Natural killer cell (primary cell): ENCODE data around the gene EEFSEC. TPM values are rescaled to one million over a fixed set of nuclear protein-coding genes. Genes with fewer than 3 reads are reported as not detected.

Experiments
- ATAC-seq, 3 donors: fragments of 150-1000 bp in 2 of 3; fragments of 200-7000 bp in 1 of 3; cut with Tn5 transposase; 1 replicate in 1 of 3; 2 replicates in 2 of 3; pipeline ENCODE4 v1.10.0; 2021; ENCODE audit warnings: mild to moderate bottlenecking in 2 of 3, moderate library complexity in 2 of 3
- DNase-seq, 2 donors: peaks; one replicate each; pipeline versions ENCODE4 v3.0.0 to v3.0.0-alpha.2; 2013 to 2021; ENCODE audit warnings: mixed read lengths in 1 of 2
- H3K27ac ChIP-seq: one replicate; pipeline ENCODE4 v1.5.1; 2013; ENCODE audit warnings: mild to moderate bottlenecking, low read length
- H3K27me3 ChIP-seq: one replicate; pipeline ENCODE4 v1.6.1; 2013; ENCODE audit warnings: low read length; ENCODE audit not compliant: control insufficient read depth, insufficient read depth
- H3K36me3 ChIP-seq: one replicate; pipeline ENCODE4 v1.6.1; 2013; ENCODE audit warnings: low read length; ENCODE audit not compliant: control insufficient read depth, insufficient read depth
- H3K4me1 ChIP-seq: one replicate; pipeline ENCODE4 v1.6.1; 2013; ENCODE audit warnings: low read length; ENCODE audit not compliant: control insufficient read depth, insufficient read depth
- H3K4me3 ChIP-seq: one replicate; pipeline ENCODE4 v1.5.1; 2013; ENCODE audit warnings: low read length
- H3K9me3 ChIP-seq: one replicate; pipeline ENCODE4 v1.6.1; 2013; ENCODE audit warnings: low read length; ENCODE audit not compliant: control insufficient read depth, insufficient read depth
- H3K27ac Mint-ChIP-seq, 2 donors: one replicate each; pipeline ENCODE4 v1.8.0; 2022; ENCODE audit warnings: mild to moderate bottlenecking in 2 of 2, mixed read lengths in 2 of 2, moderate library complexity in 1 of 2
- H3K27me3 Mint-ChIP-seq, 2 donors: one replicate each; pipeline ENCODE4 v1.8.0; 2022; ENCODE audit warnings: low read depth in 2 of 2, mixed read lengths in 2 of 2
- H3K36me3 Mint-ChIP-seq: one replicate; pipeline ENCODE4 v1.8.0; 2022; ENCODE audit warnings: mixed read lengths
- H3K4me1 Mint-ChIP-seq, 2 donors: one replicate each; pipeline ENCODE4 v1.8.0; 2022; ENCODE audit warnings: mixed read lengths in 2 of 2
- H3K4me3 Mint-ChIP-seq: one replicate; pipeline ENCODE4 v1.8.0; 2022; ENCODE audit warnings: mild to moderate bottlenecking, moderate library complexity, mixed read lengths
- H3K9me3 Mint-ChIP-seq, 2 donors: one replicate each; pipeline ENCODE4 v1.8.0; 2022; ENCODE audit warnings: mixed read lengths in 2 of 2
- WGBS: methylation state at CpG from one replicate; pipeline ENCODE4 v1.1.7; 2013; ENCODE audit warnings: missing lambda C conversion rate; ENCODE audit not compliant: insufficient coverage; 5-methylcytosine and 5-hydroxymethylcytosine counted together
- intact Hi-C: fragments of 100-400 bp; cut with micrococcal nuclease; formaldehyde crosslinking; loops from one replicate; pipeline ENCODE4 v1.14.2; 2022
- total RNA-seq, 4 donors: library from RNA; stranded (reverse); fragments of 120-200 nt in 1 of 4; gene quantifications; one replicate each; pipeline versions ENCODE4 v1.2.3 to v1.2.4, GENCODE V29; 2013 to 2022
- TF ChIP-seq, protein P1 (sequence below): fragments of 200-600 bp; IDR thresholded peaks from one replicate; pipeline ENCODE4 v1.8.0; 2022; ENCODE audit warnings: antibody characterized with exemption

Gene EEFSEC
- total RNA-seq, 3 donors from 2014 or later (not counting 1 experiment from before 2014, with no cell fraction given), result 16.7 to 18.9 (median 17.6) TPM

DNA sequence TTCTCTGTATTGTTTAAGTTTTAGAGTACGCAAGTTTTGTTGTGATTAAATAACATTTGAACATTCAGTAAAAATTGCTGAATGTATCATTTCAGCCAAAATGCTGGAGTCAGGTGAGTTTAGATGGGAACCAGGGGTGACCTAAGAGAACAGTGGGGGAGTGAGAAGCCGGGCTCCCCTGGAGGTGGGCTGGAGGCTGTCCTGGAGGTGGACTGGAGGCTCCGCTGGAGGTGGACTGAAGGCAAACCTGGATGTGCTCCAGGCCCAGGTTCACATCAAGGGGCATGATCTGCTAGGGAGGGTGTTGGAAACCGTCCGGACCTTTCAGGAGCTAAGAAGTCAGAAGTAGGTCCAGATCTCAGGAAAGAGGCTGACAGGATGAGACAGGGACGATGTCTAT lies 289.7 kb downstream of the EEFSEC start:
- TF ChIP-seq, protein P1, sequence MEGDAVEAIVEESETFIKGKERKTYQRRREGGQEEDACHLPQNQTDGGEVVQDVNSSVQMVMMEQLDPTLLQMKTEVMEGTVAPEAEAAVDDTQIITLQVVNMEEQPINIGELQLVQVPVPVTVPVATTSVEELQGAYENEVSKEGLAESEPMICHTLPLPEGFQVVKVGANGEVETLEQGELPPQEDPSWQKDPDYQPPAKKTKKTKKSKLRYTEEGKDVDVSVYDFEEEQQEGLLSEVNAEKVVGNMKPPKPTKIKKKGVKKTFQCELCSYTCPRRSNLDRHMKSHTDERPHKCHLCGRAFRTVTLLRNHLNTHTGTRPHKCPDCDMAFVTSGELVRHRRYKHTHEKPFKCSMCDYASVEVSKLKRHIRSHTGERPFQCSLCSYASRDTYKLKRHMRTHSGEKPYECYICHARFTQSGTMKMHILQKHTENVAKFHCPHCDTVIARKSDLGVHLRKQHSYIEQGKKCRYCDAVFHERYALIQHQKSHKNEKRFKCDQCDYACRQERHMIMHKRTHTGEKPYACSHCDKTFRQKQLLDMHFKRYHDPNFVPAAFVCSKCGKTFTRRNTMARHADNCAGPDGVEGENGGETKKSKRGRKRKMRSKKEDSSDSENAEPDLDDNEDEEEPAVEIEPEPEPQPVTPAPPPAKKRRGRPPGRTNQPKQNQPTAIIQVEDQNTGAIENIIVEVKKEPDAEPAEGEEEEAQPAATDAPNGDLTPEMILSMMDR, result no peak
- Mint-ChIP-seq H3K9me3 (peaks cover 0 to 12% of the 10 kb centered on the region in 2 donors), H3K4me3 (no peak overlapping the region), H3K27me3 (peaks cover 6 to 23% of the 10 kb centered on the region in 2 donors), H3K4me1 (peaks cover 11 to 20% of the 10 kb centered on the region in 2 donors), H3K36me3 (no peaks in the 10 kb centered on the region), H3K27ac (no peak overlapping the region)
- no peaks in the 10 kb centered on the region for H3K27me3 ChIP-seq
- no peak for DNase-seq
- WGBS, result 89% methylated on average over 6 of the region's 6 CpGs
- H3K27ac ChIP-seq, result no peak overlapping the region
- no peaks in the 10 kb centered on the region for H3K4me1 ChIP-seq
- no peaks in the 10 kb centered on the region for H3K36me3 ChIP-seq
- no peak overlapping the region for H3K4me3 ChIP-seq
- no peak for ATAC-seq
- intact Hi-C loops, result no loop called here
- no peaks in the 10 kb centered on the region for H3K9me3 ChIP-seq

DNA sequence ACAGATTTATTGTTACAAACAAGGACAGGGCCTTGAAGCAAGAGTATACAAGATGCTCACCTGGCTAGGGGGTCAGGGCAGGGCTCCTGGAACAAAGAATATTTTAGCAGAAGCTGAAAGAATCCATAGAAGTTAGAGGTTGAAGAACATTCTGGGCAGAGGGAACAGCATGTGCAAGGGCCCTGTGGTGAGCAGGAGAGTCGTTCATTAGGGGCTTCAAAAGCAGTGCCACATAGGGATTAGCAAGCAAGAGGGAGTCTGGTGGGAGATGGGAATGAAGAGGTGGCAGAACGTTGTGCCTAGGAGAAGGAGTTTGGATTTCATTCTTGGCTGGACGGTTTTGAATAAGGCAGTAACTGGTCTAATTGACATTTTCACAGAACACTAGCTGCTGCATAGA lies 290.5 kb downstream of the EEFSEC start:
- H3K9me3 ChIP-seq, result no peaks in the 10 kb centered on the region

GRCh38 chr3:128445357-128445756 lies 292.1 kb downstream of the EEFSEC start:
- peaks cover 0 to 12% of the 10 kb centered on the region in 2 donors for H3K9me3 Mint-ChIP-seq
- H3K4me3 Mint-ChIP-seq, result no peak overlapping the region
- Histone ChIP-seq H3K27ac (no peak overlapping the region), H3K27me3 (no peaks in the 10 kb centered on the region), H3K36me3 (no peaks in the 10 kb centered on the region), H3K4me3 (no peak overlapping the region), H3K4me1 (peaks cover 10% of the 10 kb centered on the region), H3K9me3 (no peaks in the 10 kb centered on the region)
- intact Hi-C loops, result no loop called here
- no peaks in the 10 kb centered on the region for H3K36me3 Mint-ChIP-seq
- ATAC-seq (no peak), DNase-seq (no peak)
- peaks cover 12 to 14% of the 10 kb centered on the region in 2 donors for H3K27me3 Mint-ChIP-seq
- TF ChIP-seq, protein P1, result no peak
- H3K27ac Mint-ChIP-seq, result peak overlapping the region in 1 of 2 donors; percentile 64
- H3K4me1 Mint-ChIP-seq, result peaks cover 21 to 30% of the 10 kb centered on the region in 2 donors
- 84% methylated on average over 1 of the region's 1 CpG for WGBS

More for the DNA sequence above, 290.5 kb downstream of the EEFSEC start:
- no peaks in the 10 kb centered on the region for H3K36me3 ChIP-seq
- Mint-ChIP-seq H3K4me3 (no peak overlapping the region), H3K4me1 (peaks cover 18 to 27% of the 10 kb centered on the region in 2 donors), H3K27ac (no peak overlapping the region), H3K9me3 (peaks cover 0 to 12% of the 10 kb centered on the region in 2 donors), H3K36me3 (no peaks in the 10 kb centered on the region), H3K27me3 (peaks cover 11 to 21% of the 10 kb centered on the region in 2 donors)
- no peak overlapping the region for H3K27ac ChIP-seq
- intact Hi-C loops, result no loop called here
- H3K4me1 ChIP-seq, result peaks cover 7% of the 10 kb centered on the region
- no peak for DNase-seq
- ATAC-seq, result no peak
- TF ChIP-seq, protein P1, result no peak
- 72% methylated on average over 3 of the region's 3 CpGs for WGBS
- no peak overlapping the region for H3K4me3 ChIP-seq
- H3K27me3 ChIP-seq, result no peaks in the 10 kb centered on the region

DNA sequence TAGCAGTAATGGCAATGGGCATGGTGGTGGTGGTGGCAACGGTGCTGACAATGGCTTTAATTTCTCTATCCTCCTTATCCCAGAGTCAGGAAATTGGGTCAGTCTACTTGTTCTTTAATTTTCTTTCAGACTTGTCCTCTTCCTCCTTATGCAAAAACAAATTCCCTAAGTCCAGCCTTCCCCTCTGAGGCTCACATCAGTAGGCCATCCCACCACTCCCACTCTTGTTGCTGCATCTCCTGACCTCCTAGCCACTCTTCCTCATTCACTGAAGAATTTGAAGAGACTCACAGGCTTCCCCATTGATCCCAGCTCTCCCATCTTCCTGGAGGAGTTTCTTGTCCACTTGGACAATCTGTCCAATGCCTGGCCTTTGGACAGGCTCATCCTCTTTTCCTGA lies 293.5 kb downstream of the EEFSEC start:
- Histone ChIP-seq H3K9me3 (no peaks in the 10 kb centered on the region), H3K27me3 (no peaks in the 10 kb centered on the region), H3K27ac (no peak overlapping the region), H3K36me3 (no peaks in the 10 kb centered on the region), H3K4me1 (peaks cover 10% of the 10 kb centered on the region), H3K4me3 (no peak overlapping the region)
- 94% methylated on average over 1 of the region's 1 CpG for WGBS
- peak overlapping the region; percentile 13 for H3K27ac Mint-ChIP-seq
- H3K4me3 Mint-ChIP-seq, result no peak overlapping the region
- DNase-seq (no peak), ATAC-seq (no peak)
- H3K9me3 Mint-ChIP-seq, result peaks cover 0 to 12% of the 10 kb centered on the region in 2 donors
- intact Hi-C loops, result no loop called here
- H3K27me3 Mint-ChIP-seq, result peaks cover 12 to 23% of the 10 kb centered on the region in 2 donors
- TF ChIP-seq, protein P1, result no peak
- no peaks in the 10 kb centered on the region for H3K36me3 Mint-ChIP-seq
- peaks cover 21 to 30% of the 10 kb centered on the region in 2 donors for H3K4me1 Mint-ChIP-seq
